SK-N-SH (cell line): ENCODE measurements around the gene ABCG1. TPM values are rescaled to one million over a fixed set of nuclear protein-coding genes. Genes with fewer than 3 reads are reported as not detected.

Experiments used
- CTCF ChIA-PET: fragments of 300-600, 350-600 bp; formaldehyde crosslinking; extraction: SDS; loops from one replicate; lab custom pipeline; 2021; lab: Yijun Ruan, JAX
- POLR2A ChIA-PET: fragments of 350-600 bp; sonication (Branson Sonifier 250); formaldehyde crosslinking; extraction: SDS; loops from one replicate; lab custom pipeline; 2020; ENCODE audit warnings: antibody characterized with exemption, inconsistent platforms; lab: Yijun Ruan, JAX
- DNase-seq: peaks from one replicate; pipeline ENCODE4 v3.0.0; 2012
- H2AFZ ChIP-seq: fragments of 200-600 bp; sonication (generic); 2 replicates; pipeline ENCODE4 v1.8.1; 2016; ENCODE audit warnings: antibody characterized with exemption, mild to moderate bottlenecking, low read depth
- H3F3A ChIP-seq: fragments of 200-600 bp; sonication (generic); replicated peaks from 2 replicates; pipeline ENCODE3; 2016; ENCODE audit warnings: antibody characterized with exemption, mild to moderate bottlenecking; ENCODE audit not compliant: insufficient read depth
- H3K27ac ChIP-seq, 2 experiments: fragments of 200-500 bp in 1 of 2; fragments of 200-600 bp in 1 of 2; sonication (Bioruptor generic) in 1 of 2; sonication (generic), shearing (Covaris generic) in 1 of 2; 2 replicates each; pipeline versions ENCODE4 v1.5.1 to v1.6.1; 2014 to 2016; ENCODE audit warnings: low read depth in 2 of 2, inconsistent platforms in 1 of 2, low read length in 1 of 2, mild to moderate bottlenecking in 1 of 2, mixed read lengths in 1 of 2
- H3K27me3 ChIP-seq: fragments of 200-600 bp; sonication (generic), shearing (Covaris generic); 2 replicates; pipeline ENCODE4 v1.6.1; 2016; ENCODE audit warnings: mixed run types; ENCODE audit not compliant: insufficient read depth
- H3K36me3 ChIP-seq, 2 experiments: fragments of 200-500 bp in 1 of 2; fragments of 200-600 bp in 1 of 2; sonication (Bioruptor generic) in 1 of 2; sonication (generic) in 1 of 2; replicated peaks in 1 of 2; 2 replicates each; pipeline versions ENCODE3 to v1.5.1; 2014 to 2016; ENCODE audit warnings: low read length in 1 of 2, mild to moderate bottlenecking in 1 of 2; ENCODE audit not compliant: insufficient read depth in 2 of 2, control insufficient read depth in 1 of 2
- H3K4me1 ChIP-seq, 2 experiments: fragments of 200-500 bp in 1 of 2; fragments of 200-600 bp in 1 of 2; sonication (Bioruptor generic) in 1 of 2; sonication (generic), shearing (Covaris generic) in 1 of 2; 2 replicates each; pipeline versions ENCODE4 v1.5.1 to v1.6.1; 2014 to 2016; ENCODE audit warnings: low read depth in 1 of 2, low read length in 1 of 2, mixed run types in 1 of 2; ENCODE audit not compliant: insufficient read depth in 2 of 2, control insufficient read depth in 1 of 2
- H3K4me2 ChIP-seq: fragments of 200-600 bp; sonication (generic), shearing (Covaris generic); 2 replicates; pipeline ENCODE4 v1.6.1; 2017; ENCODE audit warnings: mixed run types
- H3K4me3 ChIP-seq, 2 experiments: fragments of 200-500 bp in 1 of 2; fragments of 200-600 bp in 1 of 2; sonication (Bioruptor generic) in 1 of 2; sonication (generic), shearing (Covaris generic) in 1 of 2; 2 replicates each; pipeline versions ENCODE4 v1.5.1 to v1.8.1; 2014 to 2016; ENCODE audit warnings: low read depth in 2 of 2, inconsistent platforms in 1 of 2, low read length in 1 of 2, mild to moderate bottlenecking in 1 of 2, mixed read lengths in 1 of 2, moderate library complexity in 1 of 2
- H3K79me2 ChIP-seq: fragments of 200-600 bp; sonication (generic); 2 replicates; pipeline ENCODE4 v1.8.1; 2017; ENCODE audit warnings: mild to moderate bottlenecking; ENCODE audit not compliant: insufficient read depth
- H3K9ac ChIP-seq: fragments of 200-600 bp; sonication (generic); 2 replicates; pipeline ENCODE4 v1.6.1; 2017; ENCODE audit warnings: mixed run types
- H3K9me2 ChIP-seq: fragments of 200-600 bp; sonication (generic); 2 replicates; pipeline ENCODE4 v1.6.1; 2017; ENCODE audit warnings: mixed run types
- H3K9me3 ChIP-seq: fragments of 200-600 bp; sonication (generic); 2 replicates; pipeline ENCODE4 v1.6.1; 2017; ENCODE audit warnings: mixed run types, mild to moderate bottlenecking, moderate library complexity
- H4K20me1 ChIP-seq: fragments of 200-600 bp; sonication (generic); 2 replicates; pipeline ENCODE4 v1.6.1; 2017; ENCODE audit warnings: mild to moderate bottlenecking, mixed run types; ENCODE audit not compliant: insufficient read depth
- CHD2 ChIP-seq: fragments of 150-350 bp; IDR thresholded peaks from 2 replicates; pipeline ENCODE4 v1.6.1; 2018; ENCODE audit warnings: low read length; ENCODE audit not compliant: partially characterized antibody
- ELF1 ChIP-seq: IDR thresholded peaks from 2 replicates; pipeline ENCODE4 v1.4.0; 2012
- EP300 ChIP-seq, 2 experiments: IDR thresholded peaks; 2 replicates each; pipeline versions ENCODE4 v1.4.0 to v1.6.1; 2012; ENCODE audit warnings: borderline replicate concordance in 1 of 2, low read depth in 1 of 2, low read length in 1 of 2
- EZH2phosphoT487 ChIP-seq: fragments of 200-600 bp; sonication (generic); IDR thresholded peaks from 2 replicates; pipeline ENCODE4 v1.6.1; 2017; ENCODE audit warnings: low read depth, mixed run types, mild to moderate bottlenecking, antibody characterized with exemption, moderate library complexity, borderline replicate concordance
- FOXJ3 ChIP-seq: sonication (generic); formaldehyde crosslinking; IDR thresholded peaks from 2 replicates; pipeline ENCODE4 v1.5.1; 2020; ENCODE audit warnings: mild to moderate bottlenecking, missing genetic modification reagents
- FOXM1 ChIP-seq: IDR thresholded peaks from 2 replicates; pipeline ENCODE4 v1.4.0; 2012; ENCODE audit warnings: low read depth, mild to moderate bottlenecking
- GATA2 ChIP-seq: sonication (generic); formaldehyde crosslinking; IDR thresholded peaks from 2 replicates; pipeline ENCODE4 v1.5.0; 2020; ENCODE audit warnings: mild to moderate bottlenecking, missing genetic modification reagents
- IRF3 ChIP-seq: fragments of 150-350 bp; IDR thresholded peaks from 2 replicates; pipeline ENCODE4 v1.6.1; 2016; ENCODE audit warnings: mild to moderate bottlenecking, low read depth, low read length
- JUND ChIP-seq: IDR thresholded peaks from 2 replicates; pipeline ENCODE4 v1.4.0; 2012
- MEF2A ChIP-seq: IDR thresholded peaks from 2 replicates; pipeline ENCODE4 v1.4.0; 2012; ENCODE audit warnings: low read depth, borderline replicate concordance
- NFIC ChIP-seq: IDR thresholded peaks from 2 replicates; pipeline ENCODE4 v1.4.0; 2012; ENCODE audit warnings: borderline replicate concordance
- NRF1 ChIP-seq: IDR thresholded peaks from 2 replicates; pipeline ENCODE4 v1.6.1; 2012; ENCODE audit warnings: low read depth, mild to moderate bottlenecking, low read length
- REST ChIP-seq: IDR thresholded peaks from 2 replicates; pipeline ENCODE4 v1.6.1; 2012; ENCODE audit warnings: mild to moderate bottlenecking, low read depth, low read length, moderate library complexity
- RFX5 ChIP-seq: IDR thresholded peaks from 2 replicates; pipeline ENCODE4 v1.6.1; 2012; ENCODE audit warnings: mild to moderate bottlenecking, improper control_type of control experiment, low read length
- SMC3 ChIP-seq: IDR thresholded peaks from 2 replicates; pipeline ENCODE4 v1.6.1; 2012; ENCODE audit warnings: low read depth, low read length, improper control_type of control experiment
- TAF1 ChIP-seq: IDR thresholded peaks from 2 replicates; pipeline ENCODE4 v1.6.1; 2012; ENCODE audit warnings: low read depth, mild to moderate bottlenecking, low read length, moderate library complexity, borderline replicate concordance
- TCF12 ChIP-seq: IDR thresholded peaks from 2 replicates; pipeline ENCODE4 v1.4.0; 2012
- TEAD4 ChIP-seq: IDR thresholded peaks from 2 replicates; pipeline ENCODE4 v1.4.0; 2012; ENCODE audit warnings: mild to moderate bottlenecking, borderline replicate concordance; ENCODE audit not compliant: insufficient read depth
- USF2 ChIP-seq: fragments of 150-350 bp; IDR thresholded peaks from 2 replicates; pipeline ENCODE4 v1.6.1; 2017; ENCODE audit warnings: antibody characterized with exemption, low read length, low read depth, borderline replicate concordance
- ZBTB33 ChIP-seq: IDR thresholded peaks from 2 replicates; pipeline ENCODE4 v1.4.0; 2012; ENCODE audit warnings: low read depth, borderline replicate concordance
- WGBS: methylation state at CpG from one replicate; pipeline ENCODE4 v1.1.6; 2017; ENCODE audit warnings: low lambda C conversion rate; 5-methylcytosine and 5-hydroxymethylcytosine counted together
- polyA plus RNA-seq, 3 experiments: library from polyadenylated mRNA; depleted of rRNA; stranded (reverse); fragments of >200 nt; gene quantifications; 2 replicates each; pipeline ENCODE4 v1.2.3, GENCODE V29; 2012

The ABCG1 gene
- polyA plus RNA-seq, 1 of the 3 experiments (the other 2 are of a cell fraction) = 0.07 TPM

DNA sequence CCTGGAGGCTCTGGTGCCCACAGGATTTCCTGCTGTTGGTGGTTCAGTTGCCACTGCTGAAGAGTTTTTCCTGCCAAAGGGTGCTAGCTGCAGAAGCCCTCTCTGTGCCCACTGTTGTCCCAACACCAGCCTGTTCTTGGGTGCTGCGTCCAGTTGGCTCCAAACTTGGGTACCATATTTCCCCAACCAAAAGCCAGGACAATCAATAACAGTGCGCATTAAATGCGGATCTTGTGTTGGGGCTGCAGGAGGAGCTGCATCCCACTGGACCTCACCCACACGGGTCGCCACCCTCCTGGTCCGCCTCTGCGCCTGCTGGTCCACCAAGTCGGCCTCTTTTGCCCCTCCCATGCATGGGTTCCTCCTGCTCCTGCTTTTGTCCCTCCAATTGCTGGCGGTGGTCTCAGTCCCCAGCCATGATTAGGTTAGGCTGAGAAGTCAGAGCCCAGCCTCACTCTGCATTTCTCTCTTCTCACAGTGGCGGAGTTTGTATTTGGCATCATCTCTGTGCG is 9.8 kb downstream of the ABCG1 start:
- CTCF ChIA-PET = interaction anchor here (1.3 to 2.4 kb wide), 2 partner anchors 10 to 83 kb away, joined by 3 to 6 read pairs; no protein-coding TSS in a partner anchor
- Histone ChIP-seq H3K4me2 (no peak overlapping the region), H3F3A (no peaks in the 10 kb centered on the region), H3K79me2 (no peaks in the 10 kb centered on the region), H3K4me1 (peaks cover under 1 to 23% of the 10 kb centered on the region in 2 experiments; a peak in 3 of 4 replicates), H3K27me3 (0 out of 2 replicates have a peak, but pooled peaks cover under 1% of the 10 kb centered on the region), H3K9ac (no peak overlapping the region), H4K20me1 (no peaks in the 10 kb centered on the region), H3K9me3 (no peaks in the 10 kb centered on the region), H3K36me3 (no peaks in the 10 kb centered on the region), H3K4me3 (no peak overlapping the region), H3K27ac (no peak overlapping the region; a peak in 1 of 4 replicates), H3K9me2 (no peaks in the 10 kb centered on the region), H2AFZ (no peak overlapping the region)
- POLR2A ChIA-PET = no interaction called here
- WGBS = 68% methylated on average over 11 of the region's 11 CpGs
- TF ChIP-seq TAF1 (no peak), FOXM1 (no peak), EZH2phosphoT487 (no peak), EP300 (IDR thresholded peaks at IDR 0.05; ENCODE audit: borderline replicate concordance in 1 of 2, low read depth in 1 of 2, low read length in 1 of 2) (no peak), REST (no peak), TCF12 (no peak), JUND (no peak), TEAD4 (no peak), IRF3 (no peak), RFX5 (no peak)
- no peak for DNase-seq

DNA sequence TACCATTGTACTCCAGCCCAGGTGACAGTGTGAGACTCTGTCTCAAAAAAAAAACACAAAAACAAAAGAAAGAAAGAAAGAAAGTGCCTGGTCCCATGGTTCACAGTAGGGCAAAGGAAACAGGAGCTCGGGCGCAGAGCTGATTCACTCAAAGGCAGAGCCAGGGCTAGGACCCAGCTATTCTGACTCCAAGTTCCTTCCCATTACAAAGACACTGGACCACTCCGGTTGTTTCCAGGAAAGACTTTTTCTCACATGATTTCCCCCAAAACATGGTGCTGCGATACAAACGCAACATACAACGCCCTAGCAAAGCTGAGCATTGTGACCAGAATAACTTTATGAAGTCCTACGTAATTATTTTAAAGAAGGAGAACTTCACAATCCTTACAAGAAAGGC is 10.7 kb downstream of the ABCG1 start:
- no peak overlapping the region for H3K4me3 ChIP-seq
- ChIA-PET POLR2A (no interaction called here), CTCF (interaction anchor here (0.7 to 2.4 kb wide), 3 partner anchors 9 to 84 kb away, joined by 3 to 6 read pairs (median 3); no protein-coding TSS in a partner anchor)
- no peak overlapping the region for H2AFZ ChIP-seq
- no peak overlapping the region for H3K9ac ChIP-seq
- no peaks in the 10 kb centered on the region for H3K79me2 ChIP-seq
- H4K20me1 ChIP-seq = no peaks in the 10 kb centered on the region
- peaks cover 6% of the 10 kb centered on the region; the same call in 1 of the 2 replicates for H3K27me3 ChIP-seq
- no peaks in the 10 kb centered on the region for H3K36me3 ChIP-seq
- H3K9me3 ChIP-seq = no peaks in the 10 kb centered on the region
- H3K27ac ChIP-seq = no peak overlapping the region
- 86% methylated on average over 7 of the region's 7 CpGs for WGBS
- H3F3A ChIP-seq = no peaks in the 10 kb centered on the region
- no peaks in the 10 kb centered on the region for H3K9me2 ChIP-seq
- H3K4me1 ChIP-seq = peaks cover 8 to 30% of the 10 kb centered on the region in 2 experiments; a peak in 3 of 4 replicates
- H3K4me2 ChIP-seq = no peak overlapping the region
- DNase-seq = no peak
- TF ChIP-seq FOXM1 = no peak
- no peak for TF ChIP-seq SMC3
- no peak for TF ChIP-seq ZBTB33
- TF ChIP-seq JUND = no peak
- TF ChIP-seq FOXJ3 = no peak
- no peak for TF ChIP-seq EP300 (IDR thresholded peaks at IDR 0.05; ENCODE audit: borderline replicate concordance in 1 of 2, low read depth in 1 of 2, low read length in 1 of 2)
- TF ChIP-seq GATA2 (CRISPR knock-in tag) = no peak
- no peak for TF ChIP-seq NFIC
- no peak for TF ChIP-seq USF2
- no peak for TF ChIP-seq CHD2
- TF ChIP-seq MEF2A = no peak
- no peak for TF ChIP-seq ELF1
- TF ChIP-seq NRF1 = no peak
